Left renal cortex interstitium (tissue), 4 donors: ENCODE data around the gene TCAIM. TPM values are rescaled to one million over a fixed set of nuclear protein-coding genes. Genes with fewer than 3 reads are reported as not detected.

ENCODE experiments used
- DNase-seq, 4 donors: peaks; one replicate each; pipeline ENCODE4 v3.0.0-alpha.2; 2013; ENCODE audit warnings: low read depth in 4 of 4, low spot score in 2 of 4, missing footprints in 1 of 4
- polyA plus RNA-seq, 4 donors: library from polyadenylated mRNA; unstranded; fragments of 120-200 nt; gene quantifications; one replicate each; pipeline ENCODE4 v1.2.1, GENCODE V29; 2013; ENCODE audit not compliant: insufficient read length in 4 of 4

TCAIM gene
- 10 to 100 TPM; 40.1 to 52.1 (median 41.5) TPM for polyA plus RNA-seq

- DNase-seq = peak; percentile 94 to 97 (median 96)
Measured at GRCh38 chr3:44338010-44338827, at the start of gene TCAIM. Gene TCAIM, plus strand, starts transcription at chr3:44338766. Its CDS starts 16,017 bp downstream, at chr3:44354783.

- no peak for DNase-seq
Measured at GRCh38 chr3:44289882-44290462, 48.6 kb upstream of the TCAIM start.

- no peak for DNase-seq
Measured at GRCh38 chr3:44292276-44292675, 46.3 kb upstream of the TCAIM start.

GRCh38 chr3:44292947-44293346 is 45.6 kb upstream of the TCAIM start:
- no peak for DNase-seq

GRCh38 chr3:44297255-44297654 is 41.3 kb upstream of the TCAIM start:
- no peak for DNase-seq

GRCh38 chr3:44301746-44302145 is 36.8 kb upstream of the TCAIM start:
- DNase-seq = no peak

GRCh38 chr3:44309500-44309899 is 29.1 kb upstream of the TCAIM start:
- no peak for DNase-seq

- DNase-seq = no peak
Measured at GRCh38 chr3:44318891-44319311, 19.7 kb upstream of the TCAIM start.

- no peak for DNase-seq
Measured at GRCh38 chr3:44321335-44321734, 17.2 kb upstream of the TCAIM start.

- peak in 1 of 4 donors; percentile 11 for DNase-seq
Measured at GRCh38 chr3:44323341-44323955, 15.1 kb upstream of the TCAIM start.

GRCh38 chr3:44324584-44324983 is 14.0 kb upstream of the TCAIM start:
- no peak for DNase-seq

GRCh38 chr3:44326019-44326418 is 12.5 kb upstream of the TCAIM start:
- no peak for DNase-seq

GRCh38 chr3:44326515-44326914 is 12.1 kb upstream of the TCAIM start:
- no peak for DNase-seq

- no peak for DNase-seq
Measured at GRCh38 chr3:44329946-44330345, 8.6 kb upstream of the TCAIM start.

- no peak for DNase-seq
Measured at GRCh38 chr3:44330444-44330843, 8.1 kb upstream of the TCAIM start.

GRCh38 chr3:44334326-44334725 is 4.2 kb upstream of the TCAIM start:
- DNase-seq = no peak

GRCh38 chr3:44337248-44337785 is 1.2 kb upstream of the TCAIM start:
- no peak for DNase-seq

- no peak for DNase-seq
Measured at GRCh38 chr3:44338828-44339127, 212 bp downstream of the TCAIM start.

- DNase-seq = no peak
Measured at GRCh38 chr3:44339181-44340057, 853 bp downstream of the TCAIM start.

- no peak for DNase-seq
Measured at GRCh38 chr3:44340058-44340395, 1.5 kb downstream of the TCAIM start.
